HEK293T (cell line): ENCODE measurements around the gene GDI1.
"Not testable (repeated sequence)": the region's sequence is repeated elsewhere in the genome, so short reads cannot be mapped to it uniquely, and the experiment has no call there.

Experiments used
- ARNT ChIP-seq: fragments of 450-650 bp; IDR thresholded peaks from 2 replicates; pipeline ENCODE4 v1.6.1; 2017; ENCODE audit warnings: mild to moderate bottlenecking
- FOXA1 ChIP-seq: fragments of 450-650 bp; IDR thresholded peaks from 2 replicates; pipeline ENCODE4 v1.6.1; 2016; ENCODE audit warnings: mild to moderate bottlenecking
- SP1 ChIP-seq: fragments of 450-650 bp; IDR thresholded peaks from 2 replicates; pipeline ENCODE4 v1.6.1; 2017
- SUZ12 ChIP-seq: fragments of 450-650 bp; IDR thresholded peaks from 2 replicates; pipeline ENCODE4 v1.6.1; 2016; ENCODE audit warnings: mild to moderate bottlenecking
- TARDBP ChIP-seq: fragments of 450-650 bp; IDR thresholded peaks from 2 replicates; pipeline ENCODE4 v1.6.1; 2016

GRCh38 chrX:154388094-154388493 lies 48.9 kb upstream of the GDI1 start:
- not testable (repeated sequence) for TF ChIP-seq SP1, TARDBP, ARNT, SUZ12, FOXA1
